ENCODE measurements around the gene TRIM39.

DNA sequence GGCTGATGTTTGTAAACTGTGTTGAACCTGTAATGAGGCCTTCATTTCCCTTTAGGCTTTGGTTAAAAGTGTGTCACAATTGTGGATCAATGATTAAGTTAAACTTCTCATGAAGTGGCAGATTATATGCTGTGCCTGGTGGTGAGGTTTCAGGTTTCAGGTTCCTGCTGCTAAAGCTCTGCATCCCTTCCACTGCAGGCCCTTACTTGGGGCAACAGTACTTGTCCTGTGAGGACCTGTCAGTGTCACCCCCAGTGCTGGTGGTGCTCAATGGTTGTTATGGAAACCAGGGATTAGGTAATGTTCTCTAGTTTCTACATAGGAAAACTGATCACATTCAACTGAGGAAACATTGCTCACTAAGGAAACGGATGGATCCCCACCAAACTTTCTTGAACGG is 36.7 kb downstream of the TRIM39 start:
- TF ChIP-seq, protein P1, sequence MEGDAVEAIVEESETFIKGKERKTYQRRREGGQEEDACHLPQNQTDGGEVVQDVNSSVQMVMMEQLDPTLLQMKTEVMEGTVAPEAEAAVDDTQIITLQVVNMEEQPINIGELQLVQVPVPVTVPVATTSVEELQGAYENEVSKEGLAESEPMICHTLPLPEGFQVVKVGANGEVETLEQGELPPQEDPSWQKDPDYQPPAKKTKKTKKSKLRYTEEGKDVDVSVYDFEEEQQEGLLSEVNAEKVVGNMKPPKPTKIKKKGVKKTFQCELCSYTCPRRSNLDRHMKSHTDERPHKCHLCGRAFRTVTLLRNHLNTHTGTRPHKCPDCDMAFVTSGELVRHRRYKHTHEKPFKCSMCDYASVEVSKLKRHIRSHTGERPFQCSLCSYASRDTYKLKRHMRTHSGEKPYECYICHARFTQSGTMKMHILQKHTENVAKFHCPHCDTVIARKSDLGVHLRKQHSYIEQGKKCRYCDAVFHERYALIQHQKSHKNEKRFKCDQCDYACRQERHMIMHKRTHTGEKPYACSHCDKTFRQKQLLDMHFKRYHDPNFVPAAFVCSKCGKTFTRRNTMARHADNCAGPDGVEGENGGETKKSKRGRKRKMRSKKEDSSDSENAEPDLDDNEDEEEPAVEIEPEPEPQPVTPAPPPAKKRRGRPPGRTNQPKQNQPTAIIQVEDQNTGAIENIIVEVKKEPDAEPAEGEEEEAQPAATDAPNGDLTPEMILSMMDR (IDR thresholded peaks at IDR 0.05; ENCODE audit: poor library complexity, severe bottlenecking) = no peak
- TF ChIP-seq, protein P2, sequence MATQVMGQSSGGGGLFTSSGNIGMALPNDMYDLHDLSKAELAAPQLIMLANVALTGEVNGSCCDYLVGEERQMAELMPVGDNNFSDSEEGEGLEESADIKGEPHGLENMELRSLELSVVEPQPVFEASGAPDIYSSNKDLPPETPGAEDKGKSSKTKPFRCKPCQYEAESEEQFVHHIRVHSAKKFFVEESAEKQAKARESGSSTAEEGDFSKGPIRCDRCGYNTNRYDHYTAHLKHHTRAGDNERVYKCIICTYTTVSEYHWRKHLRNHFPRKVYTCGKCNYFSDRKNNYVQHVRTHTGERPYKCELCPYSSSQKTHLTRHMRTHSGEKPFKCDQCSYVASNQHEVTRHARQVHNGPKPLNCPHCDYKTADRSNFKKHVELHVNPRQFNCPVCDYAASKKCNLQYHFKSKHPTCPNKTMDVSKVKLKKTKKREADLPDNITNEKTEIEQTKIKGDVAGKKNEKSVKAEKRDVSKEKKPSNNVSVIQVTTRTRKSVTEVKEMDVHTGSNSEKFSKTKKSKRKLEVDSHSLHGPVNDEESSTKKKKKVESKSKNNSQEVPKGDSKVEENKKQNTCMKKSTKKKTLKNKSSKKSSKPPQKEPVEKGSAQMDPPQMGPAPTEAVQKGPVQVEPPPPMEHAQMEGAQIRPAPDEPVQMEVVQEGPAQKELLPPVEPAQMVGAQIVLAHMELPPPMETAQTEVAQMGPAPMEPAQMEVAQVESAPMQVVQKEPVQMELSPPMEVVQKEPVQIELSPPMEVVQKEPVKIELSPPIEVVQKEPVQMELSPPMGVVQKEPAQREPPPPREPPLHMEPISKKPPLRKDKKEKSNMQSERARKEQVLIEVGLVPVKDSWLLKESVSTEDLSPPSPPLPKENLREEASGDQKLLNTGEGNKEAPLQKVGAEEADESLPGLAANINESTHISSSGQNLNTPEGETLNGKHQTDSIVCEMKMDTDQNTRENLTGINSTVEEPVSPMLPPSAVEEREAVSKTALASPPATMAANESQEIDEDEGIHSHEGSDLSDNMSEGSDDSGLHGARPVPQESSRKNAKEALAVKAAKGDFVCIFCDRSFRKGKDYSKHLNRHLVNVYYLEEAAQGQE (IDR thresholded peaks at IDR 0.05; ENCODE audit: borderline replicate concordance) = no peak
- no peak for TF ChIP-seq EZH2 (IDR thresholded peaks at IDR 0.05; ENCODE audit: borderline replicate concordance, insufficient read depth, low read length, poor library complexity, severe bottlenecking)
